ENCODE data around the gene MARVELD3.

The MARVELD3 gene

DNA sequence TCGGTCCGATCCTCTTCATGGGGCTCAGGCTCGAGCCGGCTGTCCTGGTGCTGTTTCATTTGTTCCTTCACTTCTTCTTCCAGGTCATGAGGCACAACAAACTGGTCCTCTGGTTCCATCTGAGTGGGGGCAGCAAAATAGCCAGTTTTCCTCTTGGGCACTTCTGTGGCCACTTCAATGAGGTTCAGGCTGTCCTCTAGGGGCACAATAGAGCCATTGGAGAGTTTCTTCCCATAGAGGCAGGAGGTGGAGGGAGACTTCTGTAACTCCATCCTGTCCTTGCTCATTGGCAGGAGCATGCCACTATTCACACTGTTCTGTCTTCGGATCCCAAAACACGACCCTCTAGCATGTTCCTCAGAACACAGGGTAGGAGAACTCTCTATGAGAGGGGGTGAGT, 22.9 kb downstream of the MARVELD3 start:
- POLR2A ChIA-PET, result interaction anchor here (0.6 kb wide), 1 partner anchor 309 kb away, joined by 3 read pairs; no protein-coding TSS in a partner anchor
- CTCF ChIA-PET, result no interaction called here
- no peak for TF ChIP-seq LEF1 (IDR thresholded peaks at IDR 0.05; ENCODE audit: borderline replicate concordance)
- no peak for TF ChIP-seq ELF4 (IDR thresholded peaks at IDR 0.05)
- TF ChIP-seq TARDBP (IDR thresholded peaks at IDR 0.05), result no peak
- TF ChIP-seq FOXM1 (IDR thresholded peaks at IDR 0.05; ENCODE audit: borderline replicate concordance), result no peak
- TF ChIP-seq ZNF384 (IDR thresholded peaks at IDR 0.05), result no peak
- no peak for TF ChIP-seq ARNT (IDR thresholded peaks at IDR 0.05)
- TF ChIP-seq, protein P1, sequence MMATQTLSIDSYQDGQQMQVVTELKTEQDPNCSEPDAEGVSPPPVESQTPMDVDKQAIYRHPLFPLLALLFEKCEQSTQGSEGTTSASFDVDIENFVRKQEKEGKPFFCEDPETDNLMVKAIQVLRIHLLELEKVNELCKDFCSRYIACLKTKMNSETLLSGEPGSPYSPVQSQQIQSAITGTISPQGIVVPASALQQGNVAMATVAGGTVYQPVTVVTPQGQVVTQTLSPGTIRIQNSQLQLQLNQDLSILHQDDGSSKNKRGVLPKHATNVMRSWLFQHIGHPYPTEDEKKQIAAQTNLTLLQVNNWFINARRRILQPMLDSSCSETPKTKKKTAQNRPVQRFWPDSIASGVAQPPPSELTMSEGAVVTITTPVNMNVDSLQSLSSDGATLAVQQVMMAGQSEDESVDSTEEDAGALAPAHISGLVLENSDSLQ (IDR thresholded peaks at IDR 0.05), result no peak
- no peak for TF ChIP-seq NFRKB (IDR thresholded peaks at IDR 0.05)
- no peak for TF ChIP-seq SUZ12 (IDR thresholded peaks at IDR 0.05)
- no peak for TF ChIP-seq SP1 (IDR thresholded peaks at IDR 0.05)
- no peak for TF ChIP-seq CTBP1 (IDR thresholded peaks at IDR 0.05; ENCODE audit: borderline replicate concordance)
- no peak for TF ChIP-seq FOXA1 (IDR thresholded peaks at IDR 0.05)
- no peak for TF ChIP-seq FOXK2 (IDR thresholded peaks at IDR 0.05)
- TF ChIP-seq HDGF (IDR thresholded peaks at IDR 0.05; ENCODE audit: borderline replicate concordance), result no peak
- TF ChIP-seq L3MBTL2 (conservative IDR thresholded peaks at IDR 0.05), result no peak
- TF ChIP-seq BHLHE40 (IDR thresholded peaks at IDR 0.05; ENCODE audit: borderline replicate concordance), result no peak
- DNase-seq (ENCODE audit: extremely low spot score), result peak; percentile 30

DNA sequence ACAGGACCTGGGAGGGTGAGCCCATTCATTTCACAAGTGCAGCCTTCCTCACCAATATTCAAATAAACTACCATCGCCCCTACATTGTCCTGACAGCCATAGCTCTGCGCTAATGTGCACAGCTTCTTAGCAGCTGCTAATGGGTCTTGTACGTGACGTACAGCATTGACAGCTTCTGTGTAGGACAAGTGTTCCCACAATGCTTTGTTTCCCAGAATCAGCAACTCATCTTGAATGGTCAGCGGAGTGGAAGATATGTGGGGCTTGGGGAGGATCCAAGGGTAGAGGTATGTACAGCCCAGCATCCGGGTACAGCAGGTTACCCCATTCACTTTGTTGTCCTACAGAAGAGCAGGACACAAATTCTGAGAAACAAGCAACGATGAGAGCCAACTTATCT, 23.7 kb downstream of the MARVELD3 start:
- POLR2A ChIA-PET, result no interaction called here
- DNase-seq (ENCODE audit: extremely low spot score), result no peak
- no peak for TF ChIP-seq TARDBP (IDR thresholded peaks at IDR 0.05)
- no peak for TF ChIP-seq BHLHE40 (IDR thresholded peaks at IDR 0.05; ENCODE audit: borderline replicate concordance)
- no peak for TF ChIP-seq FOXM1 (IDR thresholded peaks at IDR 0.05; ENCODE audit: borderline replicate concordance)
- no peak for TF ChIP-seq ARNT (IDR thresholded peaks at IDR 0.05)
- no peak for TF ChIP-seq ZNF384 (IDR thresholded peaks at IDR 0.05)
- no peak for TF ChIP-seq CTBP1 (IDR thresholded peaks at IDR 0.05; ENCODE audit: borderline replicate concordance)
- TF ChIP-seq FOXA1 (IDR thresholded peaks at IDR 0.05), result no peak
- CTCF ChIA-PET, result no interaction called here

DNA sequence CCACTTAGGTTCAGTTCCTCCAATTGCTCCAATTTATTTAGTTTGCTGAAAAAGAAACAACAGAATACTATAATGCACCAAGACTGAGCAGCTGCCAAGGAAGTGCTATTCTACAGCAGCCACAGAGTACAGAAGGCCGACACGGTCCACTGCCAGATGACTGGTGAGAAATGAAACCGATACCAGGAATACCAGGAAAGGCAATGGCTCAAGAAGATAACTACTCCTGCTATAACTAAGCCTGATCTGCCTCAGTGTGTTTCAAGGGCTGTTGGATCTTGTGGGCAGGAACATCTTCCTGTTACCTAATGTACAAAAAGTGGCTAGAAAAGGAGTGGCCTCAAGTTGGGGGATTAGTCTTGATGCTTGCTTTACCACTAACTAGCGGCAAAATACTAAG, 32.8 kb downstream of the MARVELD3 start:
- TF ChIP-seq SUZ12 (IDR thresholded peaks at IDR 0.05) (no peak), LEF1 (IDR thresholded peaks at IDR 0.05; ENCODE audit: borderline replicate concordance) (no peak), ELF4 (IDR thresholded peaks at IDR 0.05) (no peak), HDGF (IDR thresholded peaks at IDR 0.05; ENCODE audit: borderline replicate concordance) (no peak), FOXM1 (IDR thresholded peaks at IDR 0.05; ENCODE audit: borderline replicate concordance) (no peak), SP1 (IDR thresholded peaks at IDR 0.05) (no peak), ARNT (IDR thresholded peaks at IDR 0.05) (no peak), TARDBP (IDR thresholded peaks at IDR 0.05) (no peak), FOXA1 (IDR thresholded peaks at IDR 0.05) (no peak), BHLHE40 (IDR thresholded peaks at IDR 0.05; ENCODE audit: borderline replicate concordance) (no peak), CTBP1 (IDR thresholded peaks at IDR 0.05; ENCODE audit: borderline replicate concordance) (no peak)
- TF ChIP-seq, protein P1 (IDR thresholded peaks at IDR 0.05), result no peak
- no peak for DNase-seq (ENCODE audit: extremely low spot score)
- POLR2A ChIA-PET, result no interaction called here
- CTCF ChIA-PET, result no interaction called here

DNA sequence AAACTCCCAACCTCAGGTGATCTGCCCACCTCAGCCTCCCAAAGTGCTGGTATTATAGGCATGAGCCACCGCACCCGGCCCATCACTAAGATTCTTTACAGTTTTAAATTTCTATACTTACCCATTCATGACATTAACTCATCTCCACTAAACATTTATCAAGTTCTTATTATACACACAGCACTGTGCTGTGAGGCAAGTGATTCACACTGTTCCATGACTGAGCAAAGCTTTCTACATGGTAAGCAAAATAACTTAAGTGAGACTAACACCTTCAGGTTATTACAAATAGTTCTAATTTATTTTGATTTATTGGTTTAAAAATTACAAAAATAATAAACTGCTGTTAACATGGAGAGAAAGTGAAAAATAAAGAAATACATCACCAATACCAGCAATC, 33.5 kb downstream of the MARVELD3 start:
- ChIA-PET CTCF (no interaction called here), POLR2A (no interaction called here)
- no peak for DNase-seq (ENCODE audit: extremely low spot score)
- TF ChIP-seq, protein P1 (IDR thresholded peaks at IDR 0.05), result no peak
- TF ChIP-seq BHLHE40 (IDR thresholded peaks at IDR 0.05; ENCODE audit: borderline replicate concordance), result no peak
- TF ChIP-seq CTBP1 (IDR thresholded peaks at IDR 0.05; ENCODE audit: borderline replicate concordance), result no peak

DNA sequence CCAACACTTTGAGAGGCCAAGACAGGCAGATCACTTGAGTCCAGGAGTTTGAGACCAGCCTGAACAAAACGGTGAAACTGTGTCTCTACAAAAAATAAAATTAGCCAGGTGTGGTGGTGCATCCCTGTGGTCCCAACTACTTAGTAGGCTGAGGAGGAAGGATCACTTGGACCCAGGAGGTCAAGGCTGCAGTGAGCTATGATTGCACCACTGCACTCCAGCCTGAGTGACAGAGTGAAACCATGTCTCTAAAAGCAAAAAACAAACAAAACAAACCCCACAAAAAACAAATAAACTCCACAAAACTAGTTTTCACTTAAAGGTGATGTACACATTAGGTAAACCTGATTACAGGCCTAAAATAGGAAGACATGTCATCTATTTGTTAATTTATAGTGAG, 40.3 kb downstream of the MARVELD3 start:
- ChIA-PET CTCF (no interaction called here), POLR2A (no interaction called here)
- DNase-seq (ENCODE audit: extremely low spot score), result no peak
- TF ChIP-seq SP1 (IDR thresholded peaks at IDR 0.05) (no peak), SUZ12 (IDR thresholded peaks at IDR 0.05) (no peak), NFRKB (IDR thresholded peaks at IDR 0.05) (no peak), ARNT (IDR thresholded peaks at IDR 0.05) (no peak), CTBP1 (IDR thresholded peaks at IDR 0.05; ENCODE audit: borderline replicate concordance) (no peak), HDGF (IDR thresholded peaks at IDR 0.05; ENCODE audit: borderline replicate concordance) (no peak), ELF4 (IDR thresholded peaks at IDR 0.05) (no peak), BHLHE40 (IDR thresholded peaks at IDR 0.05; ENCODE audit: borderline replicate concordance) (no peak), ZNF384 (IDR thresholded peaks at IDR 0.05) (no peak), LEF1 (IDR thresholded peaks at IDR 0.05; ENCODE audit: borderline replicate concordance) (no peak), L3MBTL2 (conservative IDR thresholded peaks at IDR 0.05) (no peak), FOXA1 (IDR thresholded peaks at IDR 0.05) (no peak)
- TF ChIP-seq, protein P1 (IDR thresholded peaks at IDR 0.05), result no peak

DNA sequence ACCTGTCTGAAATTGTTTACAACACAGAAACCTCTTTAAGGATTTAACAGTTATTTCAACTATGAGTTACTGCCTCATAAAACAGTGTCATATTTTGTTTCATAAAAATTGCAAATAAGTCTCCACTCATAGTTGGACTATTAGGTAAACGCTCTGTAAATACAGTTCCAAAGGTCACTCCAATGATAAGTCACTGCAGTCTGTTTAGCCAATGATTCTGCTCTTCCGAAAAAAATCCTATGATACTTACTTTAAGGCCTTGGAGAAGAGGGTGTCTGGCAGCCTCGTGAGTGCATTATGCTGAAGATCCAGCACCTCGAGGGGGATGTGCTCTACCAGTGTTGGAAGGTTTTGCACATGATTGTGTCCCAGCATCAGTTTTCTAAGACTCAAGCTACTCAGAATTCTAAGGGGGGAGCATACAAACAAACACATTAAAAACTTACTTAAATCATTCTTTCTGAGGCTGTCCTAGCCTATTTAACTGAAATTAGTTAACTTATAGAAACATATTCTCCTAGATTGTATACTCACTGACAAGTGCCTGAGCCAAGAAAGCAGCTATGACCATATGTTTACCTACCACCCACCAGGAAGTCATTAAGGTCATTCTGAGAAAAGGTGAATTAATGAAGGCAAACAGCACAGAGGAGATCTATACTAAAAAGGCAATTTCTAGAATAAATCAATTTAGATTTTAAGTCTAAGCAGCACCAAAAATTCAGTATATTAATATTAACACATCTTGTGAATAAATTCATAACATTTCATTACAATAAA, 41.1 kb downstream of the MARVELD3 start:
- POLR2A ChIA-PET, result no interaction called here
- TF ChIP-seq, protein P1 (IDR thresholded peaks at IDR 0.05), result no peak
- no peak for TF ChIP-seq ELF4 (IDR thresholded peaks at IDR 0.05)
- no peak for DNase-seq (ENCODE audit: extremely low spot score)
- CTCF ChIA-PET, result no interaction called here

Measured in HEK293T (cell line).